ENCODE measurements around the gene ADAT3.
A peak's percentile ranks its signal among the peaks of the same experiment; 100 is the strongest.
"Not testable (repeated sequence)": the region's sequence is repeated elsewhere in the genome, so short reads cannot be mapped to it uniquely, and the experiment has no call there.

ADAT3 gene

DNA sequence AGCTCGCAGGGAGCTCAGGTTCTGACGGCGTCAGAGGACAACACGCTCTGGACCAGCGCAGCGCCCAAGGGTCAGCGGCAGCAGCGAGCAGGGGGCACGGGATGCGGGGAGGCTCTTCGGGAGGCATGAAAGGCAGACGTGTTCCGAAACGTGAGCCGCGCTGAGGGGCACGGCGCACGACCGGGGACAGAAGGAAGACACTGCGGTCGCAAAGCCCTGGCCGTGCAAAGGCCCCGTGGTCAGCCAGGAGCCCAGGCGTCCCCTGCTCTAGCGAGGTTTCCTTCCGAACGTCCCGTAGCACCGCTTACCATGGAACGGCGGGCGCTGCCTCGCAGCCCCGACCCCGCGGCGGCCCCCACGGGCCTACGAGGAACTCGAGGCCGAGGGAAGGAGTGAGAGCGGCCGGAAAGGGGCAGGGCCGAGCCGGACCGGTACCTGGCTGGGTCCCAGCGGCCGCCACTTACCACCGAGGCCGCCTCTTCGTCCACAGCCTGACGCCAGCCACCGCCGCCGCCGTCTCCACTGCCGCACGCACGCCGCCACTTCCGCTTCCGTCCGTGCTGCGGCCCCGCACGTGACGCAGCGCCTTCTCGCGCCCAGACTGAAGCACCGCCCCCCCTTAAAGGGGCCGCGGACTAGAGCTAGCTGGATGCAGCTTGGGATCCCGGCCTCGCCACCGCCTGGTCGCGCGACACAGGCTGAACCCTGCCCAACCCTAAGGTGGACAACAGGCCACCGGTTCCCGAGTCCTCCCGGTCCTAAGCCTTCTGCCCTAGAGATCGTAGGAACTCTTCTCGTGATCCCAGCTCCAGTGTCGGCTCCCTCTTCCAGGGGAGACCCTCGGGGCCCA lies 29.3 kb upstream of the ADAT3 start:
- H3K4me3 ChIP-seq (replicated peaks; ENCODE audit: low read depth, low read length) = peak overlapping the region; percentile 52
- no peak for TF ChIP-seq CTCF (IDR thresholded peaks at IDR 0.05; ENCODE audit: low read depth, low read length, missing control alignments)
- peak; percentile 63 for DNase-seq (ENCODE audit: extremely low read depth, low read depth)

DNA sequence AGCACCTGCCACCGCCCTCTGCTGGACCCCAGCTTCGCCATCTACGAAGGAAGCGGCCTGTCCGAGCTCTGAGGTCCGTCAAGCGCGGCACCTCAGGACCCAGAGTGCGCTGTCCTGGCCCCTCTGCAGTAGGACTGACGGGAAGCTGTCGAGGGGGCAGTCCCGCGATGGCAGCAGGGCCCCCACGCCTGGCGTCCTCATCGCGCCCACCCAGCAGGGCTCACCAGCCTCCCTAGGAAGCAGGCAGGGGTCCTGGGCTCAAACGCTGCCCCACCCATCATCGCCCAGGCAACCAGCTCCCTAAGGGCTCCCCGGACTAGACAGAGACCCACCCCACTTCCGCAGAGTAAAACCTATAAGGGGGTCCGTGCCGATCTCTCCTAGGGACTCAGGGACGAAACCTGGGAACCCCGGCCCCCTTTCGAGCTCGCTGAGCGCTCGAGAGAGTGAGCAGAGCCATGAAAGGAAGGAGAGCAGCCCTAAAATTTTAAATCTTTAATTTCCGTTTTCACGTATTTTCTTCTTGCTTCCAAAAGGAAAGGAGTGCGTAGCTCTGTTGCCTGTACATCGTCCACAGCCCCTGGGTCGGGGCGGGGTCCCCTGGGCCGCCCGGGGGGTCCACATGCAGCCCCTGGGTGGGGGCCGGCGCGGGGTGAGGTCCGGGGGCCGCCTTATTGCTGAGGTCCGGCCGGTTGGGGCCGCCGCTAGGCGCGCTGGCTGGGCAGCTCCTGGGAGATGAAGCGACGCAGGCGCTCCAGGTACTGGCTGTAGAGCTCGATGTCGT lies 28.5 kb upstream of the ADAT3 start:
- DNase-seq (ENCODE audit: extremely low read depth, low read depth) = not testable (repeated sequence)
- TF ChIP-seq CTCF (IDR thresholded peaks at IDR 0.05; ENCODE audit: low read depth, low read length, missing control alignments) = peak; percentile 20
- H3K4me3 ChIP-seq (replicated peaks; ENCODE audit: low read depth, low read length) = peak overlapping the region; percentile 52

- not testable (repeated sequence) for H3K4me3 ChIP-seq (replicated peaks; ENCODE audit: low read depth, low read length); DNase-seq (ENCODE audit: extremely low read depth, low read depth)
Measured at GRCh38 chr19:1877280-1877660, 27.9 kb upstream of the ADAT3 start.

GRCh38 chr19:1878583-1878982 lies 26.6 kb upstream of the ADAT3 start:
- not testable (repeated sequence) for DNase-seq (ENCODE audit: extremely low read depth, low read depth); H3K4me3 ChIP-seq (replicated peaks; ENCODE audit: low read depth, low read length)

DNA sequence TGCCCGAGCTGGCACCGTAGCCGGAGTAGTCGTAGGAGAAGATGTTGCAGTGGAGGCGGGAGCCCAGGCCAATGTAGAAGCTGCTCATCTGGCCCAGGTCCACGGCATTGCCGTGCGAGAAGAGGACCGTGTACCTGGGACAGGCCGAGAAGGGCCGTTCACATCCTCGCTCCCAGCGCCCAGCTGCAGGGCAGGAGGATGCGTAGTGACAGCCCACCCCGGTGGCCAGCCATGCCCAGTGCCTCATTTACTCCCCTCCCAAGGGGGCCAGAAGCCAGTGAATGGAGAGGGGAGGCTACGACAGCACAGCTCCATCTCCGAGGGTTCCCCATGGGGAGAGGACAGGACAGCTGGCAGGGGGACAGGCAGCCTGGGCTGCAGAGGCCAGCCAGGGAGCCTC lies 25.2 kb upstream of the ADAT3 start:
- not testable (repeated sequence) for DNase-seq (ENCODE audit: extremely low read depth, low read depth); H3K4me3 ChIP-seq (replicated peaks; ENCODE audit: low read depth, low read length)

DNA sequence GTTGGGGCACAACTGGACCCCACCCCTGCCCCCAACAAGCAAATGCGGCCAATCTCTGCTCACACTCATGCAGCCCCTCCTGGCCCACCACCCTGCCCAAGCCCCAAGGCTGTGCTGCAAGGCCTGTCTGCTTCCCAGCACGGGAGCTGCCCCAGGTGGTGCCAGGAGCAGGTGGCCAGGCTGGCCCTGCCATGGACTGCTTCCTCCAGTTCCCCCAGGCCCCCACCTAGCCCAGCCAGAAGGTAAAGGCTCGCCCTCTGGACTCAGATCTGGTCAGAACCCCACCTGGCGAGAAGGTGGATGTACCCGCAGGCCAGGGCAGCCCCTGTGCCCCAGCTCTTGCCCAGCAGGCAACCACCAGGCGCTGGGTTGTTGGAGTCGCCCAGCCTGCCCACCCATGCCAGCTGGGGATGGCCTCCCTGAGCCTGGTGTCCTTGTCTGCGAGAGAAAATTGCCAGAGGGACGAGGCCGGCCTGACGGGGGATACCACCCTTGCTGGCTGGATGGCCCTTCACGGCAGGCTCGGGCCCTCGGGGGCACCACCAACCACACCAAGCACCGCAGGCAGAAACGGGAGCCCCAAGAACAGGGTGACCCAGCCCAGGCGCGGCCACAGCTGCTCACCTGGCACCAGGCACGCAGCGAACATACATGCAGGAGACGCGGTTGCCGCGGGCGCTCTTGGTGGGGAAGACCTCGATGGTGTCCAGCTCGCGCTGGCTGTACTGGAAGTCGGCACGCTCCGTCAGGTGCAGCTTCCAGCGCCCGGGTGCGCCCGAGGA lies 24.4 kb upstream of the ADAT3 start:
- TF ChIP-seq CTCF (IDR thresholded peaks at IDR 0.05; ENCODE audit: low read depth, low read length, missing control alignments) = no peak
- no peak overlapping the region for H3K4me3 ChIP-seq (replicated peaks; ENCODE audit: low read depth, low read length)
- DNase-seq (ENCODE audit: extremely low read depth, low read depth) = no peak

- H3K4me3 ChIP-seq (replicated peaks; ENCODE audit: low read depth, low read length); DNase-seq (ENCODE audit: extremely low read depth, low read depth): not testable (repeated sequence)
Measured at GRCh38 chr19:1881393-1882088, 23.7 kb upstream of the ADAT3 start.

DNA sequence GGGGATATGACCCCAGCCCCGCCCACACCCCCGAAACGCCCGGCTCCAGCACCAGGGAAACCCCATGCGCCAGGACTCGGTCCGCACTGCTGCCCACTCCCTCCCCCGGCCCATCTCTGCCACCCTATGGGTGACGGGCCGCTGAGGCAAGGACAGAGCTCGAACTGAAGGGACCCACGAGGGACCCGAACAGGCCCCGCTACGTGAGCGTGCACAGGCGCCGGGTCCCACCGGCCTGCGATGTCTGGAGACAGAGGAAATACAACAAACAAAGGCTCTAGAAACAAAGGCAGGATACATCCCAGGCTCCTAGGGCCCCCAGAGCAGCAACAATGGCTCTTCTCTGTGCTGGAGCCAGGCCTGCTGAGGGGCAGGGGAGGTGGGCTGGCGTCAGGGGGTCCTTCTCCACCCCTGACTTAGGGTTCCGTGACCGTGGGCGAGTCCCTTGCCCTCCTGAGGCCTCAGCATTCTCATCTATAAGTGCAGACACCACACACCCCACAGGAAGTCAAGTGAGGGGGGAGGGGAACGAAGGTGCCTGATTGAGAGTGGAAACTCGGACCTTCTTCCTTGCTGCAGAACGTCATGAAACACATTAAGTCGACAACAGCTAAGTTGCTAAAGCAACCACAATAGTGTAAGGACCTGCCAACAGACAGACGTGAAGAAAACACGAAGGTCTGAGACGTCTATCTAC lies 23.0 kb upstream of the ADAT3 start:
- H3K4me3 ChIP-seq (replicated peaks; ENCODE audit: low read depth, low read length) = no peak overlapping the region
- no peak for DNase-seq (ENCODE audit: extremely low read depth, low read depth)

More for the DNA sequence above, 23.0 kb upstream of the ADAT3 start:
- no peak for TF ChIP-seq CTCF (IDR thresholded peaks at IDR 0.05; ENCODE audit: low read depth, low read length, missing control alignments)

All from HFF-Myc (cell line).